GM18507 (cell line): ENCODE data around the gene SLC9A7.
A peak's percentile ranks its signal among the peaks of the same experiment; 100 is the strongest.

Experiments
- DNase-seq: peaks from one replicate; pipeline ENCODE4 v3.0.0; 2011; ENCODE audit warnings: low read depth; ENCODE audit not compliant: insufficient read length; ENCODE audit errors: extremely low spot score
- FAIRE-seq: peaks from 2 replicates; lab custom pipeline; 2011; peaks lifted over from hg19 to GRCh38; lab: Jason Lieb, UNC

The SLC9A7 gene

DNA sequence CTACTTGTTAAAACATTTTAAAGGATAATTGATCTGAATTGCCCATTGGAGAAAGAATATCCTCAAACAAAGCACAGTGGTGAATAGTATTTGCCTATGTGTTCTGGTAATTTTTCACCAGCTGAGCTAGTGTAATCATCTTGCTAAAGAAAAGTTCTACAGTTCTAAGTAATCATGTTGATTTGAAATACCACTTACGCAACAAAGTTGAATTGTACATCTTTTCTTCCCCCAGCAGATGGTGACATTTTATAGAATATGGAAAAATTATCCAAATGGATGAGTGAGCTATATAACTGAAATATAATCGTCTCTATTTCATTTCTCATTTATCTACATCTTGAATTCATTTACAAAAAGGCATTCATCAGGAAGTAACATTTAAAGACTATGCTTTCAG, 204.0 kb downstream of the SLC9A7 start:
- FAIRE-seq, result peak; percentile 15
- no peak for DNase-seq

DNA sequence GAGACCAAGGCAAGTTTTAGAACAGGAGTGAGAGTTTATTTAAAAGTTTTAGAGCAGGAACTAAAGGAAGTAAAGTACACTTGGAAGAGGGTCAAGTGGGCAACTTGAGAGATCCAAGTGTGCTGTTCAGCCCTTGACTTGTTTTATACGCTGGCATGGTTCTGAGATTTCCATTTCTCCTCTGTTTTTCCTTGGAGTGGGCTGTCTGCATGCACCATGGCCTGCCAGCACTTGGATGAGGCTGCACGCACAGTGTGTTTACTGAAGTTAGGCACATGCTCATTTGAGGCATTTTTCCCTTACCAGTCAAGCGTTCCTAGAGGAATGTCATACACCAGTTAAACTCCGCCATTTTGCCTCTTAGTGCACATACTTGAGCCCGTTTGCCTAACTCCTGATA, 205.0 kb downstream of the SLC9A7 start:
- FAIRE-seq (no peak), DNase-seq (no peak)

DNA sequence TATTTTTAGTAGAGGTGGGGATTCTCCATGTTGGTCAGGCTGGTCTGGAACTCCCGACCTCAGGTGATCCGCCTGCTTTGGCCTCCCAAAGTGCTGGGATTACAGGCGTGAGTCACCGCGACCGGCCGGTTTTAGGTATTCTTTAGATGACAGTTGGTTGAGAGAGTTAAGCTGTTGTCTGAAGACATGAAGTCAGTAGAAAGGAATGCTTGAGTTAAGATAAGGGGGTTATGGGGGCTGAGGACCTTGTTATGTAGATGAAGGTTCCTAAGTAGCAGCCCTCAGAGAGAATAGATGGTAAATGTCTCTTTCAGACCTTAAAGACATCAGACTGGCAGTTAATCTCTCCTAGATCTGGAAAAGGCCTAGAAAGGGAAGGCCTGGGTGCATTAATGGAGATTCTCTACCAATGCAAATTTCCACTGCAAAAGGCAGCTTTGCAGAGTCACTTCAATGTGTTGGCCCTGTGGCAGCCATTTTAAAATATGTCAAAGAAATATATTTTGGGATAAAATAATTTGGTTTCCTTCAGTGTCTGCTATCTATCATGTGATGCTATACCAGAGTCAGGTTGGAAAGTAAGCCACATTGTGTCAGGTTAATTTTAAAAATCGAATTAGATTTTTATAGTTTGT, 207.3 kb downstream of the SLC9A7 start:
- DNase-seq, result no peak
- FAIRE-seq, result no peak

DNA sequence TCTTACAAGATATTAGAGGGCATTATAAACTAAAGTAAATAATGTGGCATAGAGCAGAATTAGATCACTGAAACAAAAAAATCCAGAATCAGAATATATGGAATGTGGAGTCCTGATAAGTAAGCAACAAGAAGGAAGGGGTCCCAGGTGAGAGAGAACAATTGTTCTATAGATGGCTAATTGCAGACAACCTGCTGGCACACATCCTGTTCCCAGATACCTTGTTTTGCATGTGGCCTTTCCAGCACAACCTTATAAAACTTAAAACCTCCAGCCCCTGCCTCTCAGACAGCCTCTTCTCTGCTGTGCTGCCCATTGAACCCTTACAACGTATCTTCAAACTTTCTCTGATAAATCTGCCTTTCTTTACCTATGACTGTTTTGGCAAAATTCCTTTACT, 209.0 kb downstream of the SLC9A7 start:
- no peak for FAIRE-seq
- DNase-seq, result no peak
